ENCODE results near the gene HEBP1.

HEBP1 gene

GRCh38 chr12:13023811-13024530 lies 23.9 kb upstream of the HEBP1 start:
- FAIRE-seq: no peak

- no peak for FAIRE-seq
These were observed 22.8 kb upstream of the HEBP1 start for GRCh38 chr12:13022851-13023271.

- FAIRE-seq: no peak
These were observed 11.0 kb upstream of the HEBP1 start for GRCh38 chr12:13011098-13011497.

- no peak for FAIRE-seq
These were observed 8.8 kb upstream of the HEBP1 start for GRCh38 chr12:13008741-13009380.

GRCh38 chr12:13007496-13008233 lies 7.6 kb upstream of the HEBP1 start:
- FAIRE-seq: no peak

- FAIRE-seq: no peak
These were observed 5.6 kb upstream of the HEBP1 start for GRCh38 chr12:13005649-13006048.

GRCh38 chr12:13004986-13005385 lies 4.9 kb upstream of the HEBP1 start:
- no peak for FAIRE-seq

- FAIRE-seq: no peak
These were observed 4.3 kb upstream of the HEBP1 start for GRCh38 chr12:13004361-13004760.

- no peak for FAIRE-seq
These were observed 2.4 kb upstream of the HEBP1 start for GRCh38 chr12:13002301-13003097.

- FAIRE-seq: no peak
These were observed 1.6 kb upstream of the HEBP1 start for GRCh38 chr12:13001775-13002040.

- FAIRE-seq: no peak
These were observed 1.1 kb upstream of the HEBP1 start for GRCh38 chr12:13000925-13001774.

GRCh38 chr12:13000616-13000924 lies 505 bp upstream of the HEBP1 start:
- FAIRE-seq: no peak

GRCh38 chr12:12999271-12999958 lies 650 bp downstream of the HEBP1 start:
- no peak for FAIRE-seq

GRCh38 chr12:12998248-12998647 lies 1.8 kb downstream of the HEBP1 start:
- FAIRE-seq: no peak

- FAIRE-seq: no peak
These were observed 2.3 kb downstream of the HEBP1 start for GRCh38 chr12:12997734-12998133.

GRCh38 chr12:12997156-12997555 lies 2.9 kb downstream of the HEBP1 start:
- FAIRE-seq: no peak

GRCh38 chr12:12996209-12996608 lies 3.9 kb downstream of the HEBP1 start:
- no peak for FAIRE-seq

- FAIRE-seq: no peak
These were observed 5.0 kb downstream of the HEBP1 start for GRCh38 chr12:12995088-12995487.

GRCh38 chr12:12993367-12993766 lies 6.7 kb downstream of the HEBP1 start:
- FAIRE-seq: no peak

GRCh38 chr12:12992418-12993130 lies 7.5 kb downstream of the HEBP1 start:
- FAIRE-seq: no peak
